Neural crest cell (in vitro differentiated cells): ENCODE results near the gene AATK. TPM values are rescaled to one million over a fixed set of nuclear protein-coding genes. Genes with fewer than 3 reads are reported as not detected.

Source experiments
- DNase-seq: peaks from one replicate; pipeline ENCODE4 v3.0.0; 2021; ENCODE audit warnings: low read depth, mixed read lengths, low spot score
- H3K27ac Mint-ChIP-seq: one replicate; pipeline ENCODE4 v1.8.0; 2021; ENCODE audit warnings: mild to moderate bottlenecking, mixed read lengths; ENCODE audit not compliant: unreplicated experiment
- H3K27me3 Mint-ChIP-seq: 2 replicates; pipeline ENCODE4 v1.8.0; 2021; ENCODE audit warnings: low read depth, mild to moderate bottlenecking, mixed read lengths
- H3K36me3 Mint-ChIP-seq: 2 replicates; pipeline ENCODE4 v1.8.0; 2021; ENCODE audit warnings: low read depth, mild to moderate bottlenecking, mixed read lengths
- H3K4me1 Mint-ChIP-seq: 2 replicates; pipeline ENCODE4 v1.8.0; 2021; ENCODE audit warnings: mixed read lengths
- H3K4me3 Mint-ChIP-seq: one replicate; pipeline ENCODE4 v1.8.0; 2021; ENCODE audit warnings: mild to moderate bottlenecking, mixed read lengths
- H3K9me3 Mint-ChIP-seq: 2 replicates; pipeline ENCODE4 v1.8.0; 2021; ENCODE audit warnings: mixed read lengths
- CTCF ChIP-seq: fragments of 200-600 bp; sonication (generic); conservative IDR thresholded peaks from 2 replicates; pipeline ENCODE4 v1.5.0; 2021; ENCODE audit warnings: antibody characterized with exemption, mild to moderate bottlenecking
- total RNA-seq: library from RNA; stranded (reverse); gene quantifications from 2 replicates; pipeline ENCODE4 v1.2.1, GENCODE V29; 2021

AATK gene
- total RNA-seq, 1 donor from 2014 or later: 6.0 TPM

- H3K4me3 Mint-ChIP-seq: no peak overlapping the region
- no peaks in the 10 kb centered on the region for H3K27me3 Mint-ChIP-seq
- DNase-seq: no peak
- H3K9me3 Mint-ChIP-seq: no peaks in the 10 kb centered on the region
- H3K36me3 Mint-ChIP-seq: no peaks in the 10 kb centered on the region
- H3K4me1 Mint-ChIP-seq: peaks cover 25% of the 10 kb centered on the region
- no peak for TF ChIP-seq CTCF
- peak overlapping the region; percentile 75 for H3K27ac Mint-ChIP-seq
These were observed 66.1 kb downstream of the AATK start for GRCh38 chr17:81099888-81100287.

GRCh38 chr17:81097943-81098308 lies 68.1 kb downstream of the AATK start:
- peaks cover 43% of the 10 kb centered on the region for H3K4me1 Mint-ChIP-seq
- no peak for TF ChIP-seq CTCF
- H3K4me3 Mint-ChIP-seq: no peak overlapping the region
- H3K27me3 Mint-ChIP-seq: no peaks in the 10 kb centered on the region
- no peaks in the 10 kb centered on the region for H3K9me3 Mint-ChIP-seq
- no peaks in the 10 kb centered on the region for H3K36me3 Mint-ChIP-seq
- no peak overlapping the region for H3K27ac Mint-ChIP-seq
- DNase-seq: no peak

DNA sequence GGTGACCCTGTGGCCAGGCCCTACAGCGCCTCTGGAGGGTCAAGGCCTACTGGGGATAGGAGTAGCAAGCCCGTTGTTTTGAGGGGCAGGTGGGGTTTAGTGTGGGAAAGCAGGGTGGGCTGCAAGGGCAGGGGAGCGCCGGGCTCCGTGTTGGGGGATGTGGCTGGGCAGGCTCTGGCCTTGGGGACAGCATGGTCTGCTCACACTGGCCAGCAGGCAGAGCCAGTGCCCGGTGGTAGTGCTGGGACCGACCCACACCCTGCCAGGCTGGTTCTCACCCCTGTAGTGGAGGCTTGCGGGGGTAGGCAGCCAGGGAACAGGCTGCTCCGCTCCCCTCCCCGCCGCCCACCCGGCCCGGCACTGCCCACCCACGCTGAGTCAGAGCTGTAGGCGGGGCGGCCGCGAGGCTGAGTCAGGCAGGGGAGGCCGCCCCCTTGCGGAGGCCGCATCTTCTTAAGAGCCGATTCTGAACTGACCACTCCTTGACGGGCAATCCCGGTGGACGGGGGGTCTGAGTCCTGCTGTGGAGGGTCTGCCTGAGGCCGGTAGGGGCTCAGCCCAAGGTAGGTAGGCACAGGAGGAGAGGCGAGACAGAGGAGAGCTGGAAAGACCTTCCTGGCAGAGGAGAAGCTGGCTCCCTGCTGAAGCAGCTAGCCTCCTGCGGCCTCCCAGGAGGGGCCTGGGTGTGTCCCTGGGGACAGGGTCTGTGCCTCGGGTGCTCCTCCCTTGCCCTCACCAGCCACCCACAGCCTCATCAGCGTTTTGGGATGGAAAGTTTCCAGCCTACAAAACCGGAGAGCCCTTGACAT lies 68.7 kb downstream of the AATK start:
- Mint-ChIP-seq H3K4me3 (no peak overlapping the region), H3K4me1 (peaks cover 47% of the 10 kb centered on the region), H3K27ac (peak overlapping the region; percentile 89)

GRCh38 chr17:81096741-81097133 lies 69.3 kb downstream of the AATK start:
- no peak for DNase-seq
- H3K4me1 Mint-ChIP-seq: peaks cover 48% of the 10 kb centered on the region
- no peaks in the 10 kb centered on the region for H3K9me3 Mint-ChIP-seq
- no peak overlapping the region for H3K4me3 Mint-ChIP-seq
- H3K27ac Mint-ChIP-seq: peak overlapping the region; percentile 62
- TF ChIP-seq CTCF: no peak
- no peaks in the 10 kb centered on the region for H3K36me3 Mint-ChIP-seq
- H3K27me3 Mint-ChIP-seq: no peaks in the 10 kb centered on the region

More for the DNA sequence above, 68.7 kb downstream of the AATK start:
- Mint-ChIP-seq H3K27me3 (no peaks in the 10 kb centered on the region), H3K36me3 (no peaks in the 10 kb centered on the region), H3K9me3 (no peaks in the 10 kb centered on the region)
- DNase-seq: peak; percentile 77
- peak; percentile 70 for TF ChIP-seq CTCF

- Mint-ChIP-seq H3K4me1 (peaks cover 48% of the 10 kb centered on the region), H3K36me3 (no peaks in the 10 kb centered on the region), H3K27ac (peak overlapping the region; percentile 99), H3K27me3 (no peaks in the 10 kb centered on the region), H3K9me3 (no peaks in the 10 kb centered on the region), H3K4me3 (peak overlapping the region; percentile 77)
- TF ChIP-seq CTCF: no peak
- peak; percentile 39 for DNase-seq
These were observed 70.6 kb downstream of the AATK start for GRCh38 chr17:81095383-81095762.
